HepG2 (cell line): ENCODE data around the gene RILP. TPM values are rescaled to one million over a fixed set of nuclear protein-coding genes. Genes with fewer than 3 reads are reported as not detected.

Experiments
- ARID5B ChIP-seq: IDR thresholded peaks from 2 replicates; pipeline ENCODE4 v1.4.0; 2020; ENCODE audit warnings: mild to moderate bottlenecking, missing genetic modification reagents
- BATF2 ChIP-seq: sonication (generic); formaldehyde crosslinking; IDR thresholded peaks from 2 replicates; pipeline ENCODE4 v1.8.0; 2022; ENCODE audit warnings: mild to moderate bottlenecking, missing genetic modification reagents, moderate library complexity
- CC2D1A ChIP-seq: sonication (generic); formaldehyde crosslinking; IDR thresholded peaks from 2 replicates; pipeline ENCODE4 v1.8.1; 2023; ENCODE audit warnings: mild to moderate bottlenecking, missing genetic modification reagents
- DNMT1 ChIP-seq: sonication (generic); formaldehyde crosslinking; IDR thresholded peaks from 2 replicates; pipeline ENCODE4 v1.5.1; 2020; ENCODE audit warnings: mild to moderate bottlenecking, missing genetic modification reagents
- HOXD1 ChIP-seq: sonication (generic); formaldehyde crosslinking; IDR thresholded peaks from 2 replicates; pipeline ENCODE4 v1.5.0; 2020; ENCODE audit warnings: missing genetic modification reagents
- IKZF5 ChIP-seq: IDR thresholded peaks from 2 replicates; pipeline ENCODE4 v1.6.1; 2018; ENCODE audit warnings: missing genetic modification reagents, mild to moderate bottlenecking, missing compliant biosample characterization
- KMT2A ChIP-seq: sonication (generic); formaldehyde crosslinking; IDR thresholded peaks from 2 replicates; pipeline ENCODE4 v1.4.0; 2020; ENCODE audit warnings: missing genetic modification reagents
- KMT2B ChIP-seq: IDR thresholded peaks from 2 replicates; pipeline ENCODE4 v1.6.1; 2016; ENCODE audit warnings: missing genetic modification reagents, missing compliant biosample characterization
- LBX2 ChIP-seq: sonication (generic); formaldehyde crosslinking; IDR thresholded peaks from 2 replicates; pipeline ENCODE4 v1.5.0; 2020; ENCODE audit warnings: missing genetic modification reagents, mild to moderate bottlenecking, borderline replicate concordance
- MLX ChIP-seq: IDR thresholded peaks from 2 replicates; pipeline ENCODE4 v1.6.1; 2016
- NCOA1 ChIP-seq: sonication (generic); formaldehyde crosslinking; IDR thresholded peaks from 2 replicates; pipeline ENCODE4 v1.9.0; 2021; ENCODE audit warnings: missing genetic modification reagents
- PTBP1 ChIP-seq: fragments of 200-400 bp; formaldehyde crosslinking; IDR thresholded peaks from 2 replicates; pipeline ENCODE4 v1.6.1; 2018; ENCODE audit warnings: low read length, low read depth; ENCODE audit not compliant: poor library complexity, severe bottlenecking
- TOPORS ChIP-seq: sonication (generic); formaldehyde crosslinking; IDR thresholded peaks from 2 replicates; pipeline ENCODE4 v1.8.0; 2023; ENCODE audit warnings: mild to moderate bottlenecking, missing genetic modification reagents
- ZNF160 ChIP-seq: sonication (generic); formaldehyde crosslinking; IDR thresholded peaks from 2 replicates; pipeline ENCODE4 v1.8.0; 2022; ENCODE audit warnings: mild to moderate bottlenecking, inconsistent platforms, missing genetic modification reagents
- ZNF224 ChIP-seq: sonication (generic); formaldehyde crosslinking; IDR thresholded peaks from 2 replicates; pipeline ENCODE4 v1.5.0; 2020; ENCODE audit warnings: mild to moderate bottlenecking, missing genetic modification reagents
- ZNF326 ChIP-seq: sonication (generic); formaldehyde crosslinking; IDR thresholded peaks from 2 replicates; pipeline ENCODE4 v1.4.0; 2020; ENCODE audit warnings: missing genetic modification reagents, borderline replicate concordance
- ZNF414 ChIP-seq: sonication (generic); formaldehyde crosslinking; IDR thresholded peaks from 2 replicates; pipeline ENCODE4 v1.5.0; 2020; ENCODE audit warnings: missing genetic modification reagents
- ZNF616 ChIP-seq: sonication (generic); formaldehyde crosslinking; IDR thresholded peaks from 2 replicates; pipeline ENCODE4 v1.5.0; 2020; ENCODE audit warnings: low read depth, mild to moderate bottlenecking, missing genetic modification reagents
- ZNF629 ChIP-seq: sonication (generic); formaldehyde crosslinking; conservative IDR thresholded peaks from 2 replicates; pipeline ENCODE4 v1.5.0; 2020; ENCODE audit warnings: missing genetic modification reagents
- ZNF772 ChIP-seq: sonication (generic); formaldehyde crosslinking; IDR thresholded peaks from 2 replicates; pipeline ENCODE4 v1.5.0; 2020; ENCODE audit warnings: mild to moderate bottlenecking, missing genetic modification reagents
- polyA plus RNA-seq, 8 experiments: library from polyadenylated mRNA; depleted of rRNA in 3 of 8; stranded (reverse) in 7 of 8; unstranded in 1 of 8; fragments of >200 nt; fragmentation: Illumina TruSeq in 4 of 8; extraction: Trizol in 4 of 8; gene quantifications; 2 replicates each; pipeline versions ENCODE4 v1.2.1 to v1.2.3, GENCODE V29; 2011 to 2016; ENCODE audit warnings: low read depth in 4 of 8, missing spikeins in 1 of 8, mixed read lengths in 1 of 8; ENCODE audit not compliant: insufficient read depth in 1 of 8
- total RNA-seq, 5 experiments: library from RNA; depleted of rRNA; stranded (reverse); fragments of >200 nt; fragmentation: Illumina TruSeq; extraction: Trizol; gene quantifications; 2 replicates each; pipeline ENCODE4 v1.2.3, GENCODE V29; 2016; ENCODE audit warnings: low read depth in 1 of 5

The RILP gene
- total and polyA plus RNA-seq, 2 of the 13 experiments (the other 11 are each of a cell fraction or from before 2014, with no cell fraction given) = 6.6 to 8.1 TPM

GRCh38 chr17:1627982-1628855 is 21.4 kb downstream of the RILP start, which contains the start of gene SLC43A2 (continued):
- TF ChIP-seq ZNF326 (CRISPR knock-in tag) (no peak), MLX (CRISPR knock-in tag) (no peak), KMT2A (CRISPR knock-in tag) (no peak; the same call in 1 of the 2 replicates), ZNF414 (CRISPR knock-in tag) (no peak), CC2D1A (CRISPR knock-in tag) (no peak), ZNF629 (CRISPR knock-in tag) (no peak), LBX2 (peak; percentile 70; the same call in 1 of the 2 replicates), DNMT1 (CRISPR knock-in tag) (no peak), BATF2 (CRISPR knock-in tag) (no peak), TOPORS (CRISPR knock-in tag) (no peak), ZNF616 (CRISPR knock-in tag) (peak; percentile 54; the same call in 1 of the 2 replicates), HOXD1 (CRISPR knock-in tag) (no peak), KMT2B (CRISPR knock-in tag) (no peak; the same call in 1 of the 2 replicates), ZNF772 (CRISPR knock-in tag) (no peak; the same call in 1 of the 2 replicates), NCOA1 (no peak), ZNF224 (CRISPR knock-in tag) (no peak), PTBP1 (no peak), IKZF5 (peak; percentile 48; the same call in 1 of the 2 replicates), ZNF160 (CRISPR knock-in tag) (no peak), ARID5B (CRISPR knock-in tag) (0 out of 2 replicates have a peak, but pooled peaks have one; percentile 21)
